Ishikawa (cell line): Measurements from ENCODE around the gene TMEM86A.

Experiments
- CEBPB ChIP-seq: IDR thresholded peaks from 2 replicates; pipeline ENCODE4 v1.6.1; 2012
- CREB1 ChIP-seq: IDR thresholded peaks from 2 replicates; pipeline ENCODE4 v1.6.1; 2012; ENCODE audit warnings: low read depth
- EGR1 ChIP-seq: IDR thresholded peaks from 2 replicates; pipeline ENCODE4 v1.6.1; 2012
- EP300 ChIP-seq: IDR thresholded peaks from 2 replicates; pipeline ENCODE4 v1.6.1; 2012; ENCODE audit warnings: borderline replicate concordance
- FOXM1 ChIP-seq: IDR thresholded peaks from 2 replicates; pipeline ENCODE4 v1.6.1; 2012; ENCODE audit warnings: low read depth, borderline replicate concordance
- NFIC ChIP-seq: IDR thresholded peaks from 2 replicates; pipeline ENCODE4 v1.6.1; 2012
- RAD21 ChIP-seq: IDR thresholded peaks from 2 replicates; pipeline ENCODE4 v1.6.1; 2012; ENCODE audit warnings: low read depth
- TAF1 ChIP-seq: IDR thresholded peaks from 2 replicates; pipeline ENCODE4 v1.6.1; 2012; ENCODE audit warnings: low read depth, mild to moderate bottlenecking
- TCF12 ChIP-seq: IDR thresholded peaks from 2 replicates; pipeline ENCODE4 v1.6.1; 2012; ENCODE audit warnings: low read depth
- TEAD4 ChIP-seq: IDR thresholded peaks from 2 replicates; pipeline ENCODE4 v1.6.1; 2012
- USF1 ChIP-seq: IDR thresholded peaks from 2 replicates; pipeline ENCODE4 v1.6.1; 2012
- YY1 ChIP-seq: IDR thresholded peaks from 2 replicates; pipeline ENCODE4 v1.6.1; 2012; ENCODE audit warnings: low read depth
- ZBTB7A ChIP-seq: IDR thresholded peaks from 2 replicates; pipeline ENCODE4 v1.6.1; 2012; ENCODE audit warnings: low read depth
- TF ChIP-seq, protein P1 (sequence below): IDR thresholded peaks from 2 replicates; pipeline ENCODE4 v1.6.1; 2012; ENCODE audit warnings: low read depth, mild to moderate bottlenecking

The TMEM86A gene

DNA sequence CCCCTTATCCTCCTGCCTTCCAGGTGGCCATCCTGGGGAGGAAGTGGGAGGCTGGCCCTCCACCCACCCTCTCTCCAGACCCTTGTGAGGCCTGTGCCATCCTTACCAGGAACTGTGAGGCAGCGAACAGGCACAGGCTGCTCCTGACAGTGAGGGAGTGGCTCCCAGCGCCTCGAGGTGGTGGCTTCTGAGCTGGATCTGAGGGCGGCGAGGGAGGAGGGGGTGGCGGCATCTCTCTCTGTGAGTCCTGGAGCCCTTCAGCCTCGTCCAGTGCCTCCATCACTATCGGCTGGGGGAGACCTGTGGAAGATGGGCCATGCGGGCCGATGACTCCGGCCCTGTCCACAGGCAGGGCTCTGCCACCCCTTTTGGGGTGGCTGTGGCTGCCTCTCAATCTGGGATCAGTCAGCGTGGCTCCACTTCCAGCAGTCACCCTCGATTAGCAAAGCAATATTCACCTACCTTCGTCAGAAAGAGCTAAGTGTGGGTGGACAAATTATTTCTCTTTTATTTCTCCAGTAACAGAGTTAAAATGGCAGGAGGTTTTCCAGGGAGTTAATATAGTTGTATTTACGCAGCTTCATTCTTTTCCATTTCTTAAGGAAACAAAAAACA lies 45.4 kb downstream of the TMEM86A start:
- TF ChIP-seq, protein P1, sequence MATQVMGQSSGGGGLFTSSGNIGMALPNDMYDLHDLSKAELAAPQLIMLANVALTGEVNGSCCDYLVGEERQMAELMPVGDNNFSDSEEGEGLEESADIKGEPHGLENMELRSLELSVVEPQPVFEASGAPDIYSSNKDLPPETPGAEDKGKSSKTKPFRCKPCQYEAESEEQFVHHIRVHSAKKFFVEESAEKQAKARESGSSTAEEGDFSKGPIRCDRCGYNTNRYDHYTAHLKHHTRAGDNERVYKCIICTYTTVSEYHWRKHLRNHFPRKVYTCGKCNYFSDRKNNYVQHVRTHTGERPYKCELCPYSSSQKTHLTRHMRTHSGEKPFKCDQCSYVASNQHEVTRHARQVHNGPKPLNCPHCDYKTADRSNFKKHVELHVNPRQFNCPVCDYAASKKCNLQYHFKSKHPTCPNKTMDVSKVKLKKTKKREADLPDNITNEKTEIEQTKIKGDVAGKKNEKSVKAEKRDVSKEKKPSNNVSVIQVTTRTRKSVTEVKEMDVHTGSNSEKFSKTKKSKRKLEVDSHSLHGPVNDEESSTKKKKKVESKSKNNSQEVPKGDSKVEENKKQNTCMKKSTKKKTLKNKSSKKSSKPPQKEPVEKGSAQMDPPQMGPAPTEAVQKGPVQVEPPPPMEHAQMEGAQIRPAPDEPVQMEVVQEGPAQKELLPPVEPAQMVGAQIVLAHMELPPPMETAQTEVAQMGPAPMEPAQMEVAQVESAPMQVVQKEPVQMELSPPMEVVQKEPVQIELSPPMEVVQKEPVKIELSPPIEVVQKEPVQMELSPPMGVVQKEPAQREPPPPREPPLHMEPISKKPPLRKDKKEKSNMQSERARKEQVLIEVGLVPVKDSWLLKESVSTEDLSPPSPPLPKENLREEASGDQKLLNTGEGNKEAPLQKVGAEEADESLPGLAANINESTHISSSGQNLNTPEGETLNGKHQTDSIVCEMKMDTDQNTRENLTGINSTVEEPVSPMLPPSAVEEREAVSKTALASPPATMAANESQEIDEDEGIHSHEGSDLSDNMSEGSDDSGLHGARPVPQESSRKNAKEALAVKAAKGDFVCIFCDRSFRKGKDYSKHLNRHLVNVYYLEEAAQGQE = no peak
- no peak for TF ChIP-seq ZBTB7A
- TF ChIP-seq USF1 = no peak
- no peak for TF ChIP-seq EGR1
- TF ChIP-seq RAD21 = no peak
- no peak for TF ChIP-seq TCF12
- TF ChIP-seq TEAD4 = no peak

DNA sequence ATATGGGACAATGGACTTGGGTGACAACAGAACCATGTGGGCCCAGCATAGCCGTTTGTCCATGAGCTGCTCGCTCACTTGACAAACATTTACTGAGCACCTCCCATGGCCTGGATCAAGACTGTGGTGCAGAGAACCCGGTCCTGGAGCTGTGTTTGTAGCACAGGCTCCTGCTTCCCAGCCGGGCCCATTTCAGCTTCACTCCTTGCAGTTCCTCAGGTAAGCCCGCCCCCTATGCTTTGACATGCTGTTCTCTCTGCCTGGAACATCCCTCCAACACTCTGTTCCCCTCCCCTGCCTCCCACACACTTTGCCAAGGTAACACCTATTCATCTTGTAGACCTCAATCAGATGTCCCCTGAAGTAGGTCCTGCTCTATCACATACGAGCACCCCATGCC lies 46.7 kb downstream of the TMEM86A start:
- TF ChIP-seq TEAD4 (no peak), USF1 (no peak), NFIC (no peak), ZBTB7A (no peak)

DNA sequence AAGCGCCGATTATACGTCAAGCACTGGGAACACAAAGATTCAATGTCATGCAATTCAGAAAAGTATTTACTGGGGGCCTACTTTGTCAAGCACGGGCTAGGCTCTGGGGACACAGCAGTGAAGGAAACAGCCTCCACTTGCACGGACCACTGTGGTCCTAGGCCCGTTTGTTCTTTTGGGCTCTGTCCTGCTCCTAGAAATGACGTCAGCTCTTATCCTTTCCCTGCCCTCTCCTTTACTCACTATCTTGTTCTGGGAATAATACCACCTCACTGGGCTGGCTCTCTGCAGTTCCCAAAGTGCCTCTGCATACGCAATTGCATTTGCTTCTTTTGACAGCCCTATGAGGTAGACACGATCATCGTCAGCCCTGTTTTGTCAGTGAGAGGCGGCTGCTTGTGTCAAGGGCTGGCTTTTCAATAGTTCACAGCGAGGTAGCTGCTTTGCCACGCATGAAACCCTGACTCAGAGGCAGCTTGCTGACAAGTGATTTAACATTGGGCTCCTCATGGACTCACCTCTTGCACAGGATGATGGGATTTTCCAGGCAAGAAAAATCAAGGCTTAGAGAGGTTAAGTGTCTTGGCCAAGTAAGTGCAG lies 50.3 kb downstream of the TMEM86A start:
- TF ChIP-seq USF1 (no peak), EGR1 (no peak), TCF12 (no peak), TEAD4 (no peak), YY1 (no peak), CREB1 (no peak), TAF1 (no peak), EP300 (no peak), FOXM1 (no peak), RAD21 (no peak), ZBTB7A (no peak), CEBPB (no peak), NFIC (no peak)
- TF ChIP-seq, protein P1 = no peak

GRCh38 chr11:18749681-18750319 lies 51.2 kb downstream of the TMEM86A start:
- TF ChIP-seq TAF1 = no peak
- no peak for TF ChIP-seq NFIC
- TF ChIP-seq USF1 = no peak
- no peak for TF ChIP-seq EGR1
- no peak for TF ChIP-seq RAD21
- TF ChIP-seq CREB1 = no peak
- TF ChIP-seq EP300 = no peak
- no peak for TF ChIP-seq ZBTB7A
- TF ChIP-seq, protein P1 = no peak
- TF ChIP-seq CEBPB = no peak
- TF ChIP-seq YY1 = no peak
- no peak for TF ChIP-seq FOXM1
- no peak for TF ChIP-seq TCF12
